Endothelial cell of umbilical vein (primary cell): ENCODE results near the gene XIST. TPM values are rescaled to one million over a fixed set of nuclear protein-coding genes. Genes with fewer than 3 reads are reported as not detected.

ENCODE experiments used
- BruUV-seq: library from RNA; stranded (reverse); fragments of 400-500 nt; replicated peaks from 2 replicates; lab custom pipeline; 2021; lab: Mats Ljungman, UMichigan
- CTCF ChIA-PET: fragments of 300-600, 350-600 bp; sonication (Branson Sonifier 250); formaldehyde crosslinking; loops from one replicate; lab custom pipeline; 2021; ENCODE audit warnings: antibody characterized with exemption, inconsistent platforms; lab: Charles Lee
- POLR2A ChIA-PET: fragments of 300-600, 350-600 bp; sonication (Branson Sonifier 250); formaldehyde crosslinking; loops from one replicate; lab custom pipeline; 2021; ENCODE audit warnings: antibody characterized with exemption, inconsistent platforms; lab: Charles Lee
- DNase-seq: peaks from one replicate; pipeline ENCODE4 v3.0.0-alpha.2; 2011; ENCODE audit warnings: low read depth, low spot score
- FAIRE-seq: peaks from 2 replicates; lab custom pipeline; 2011; peaks lifted over from hg19 to GRCh38; lab: Jason Lieb, UNC
- H2AFZ ChIP-seq: 2 replicates; pipeline ENCODE4 v1.6.0; 2012; ENCODE audit warnings: low read depth, low read length, control low read depth, inconsistent platforms
- H3K27ac ChIP-seq: 2 replicates; pipeline ENCODE4 v1.5.1; 2011; ENCODE audit warnings: low read depth, mild to moderate bottlenecking, control low read depth, low read length, moderate library complexity; ENCODE audit not compliant: insufficient read depth
- H3K27me3 ChIP-seq, 2 experiments: 2 replicates each; pipeline versions ENCODE4 v1.6.0 to v1.6.1; 2011; ENCODE audit warnings: low read length in 2 of 2, mixed read lengths in 1 of 2; ENCODE audit not compliant: control insufficient read depth in 2 of 2, insufficient read depth in 2 of 2
- H3K36me3 ChIP-seq, 2 experiments: 2 replicates in 1 of 2; 3 replicates in 1 of 2; pipeline ENCODE4 v1.5.1; 2011; ENCODE audit warnings: low read length in 2 of 2, mild to moderate bottlenecking in 1 of 2, moderate library complexity in 1 of 2; ENCODE audit not compliant: control insufficient read depth in 2 of 2, insufficient read depth in 2 of 2; ENCODE audit errors: extremely low read depth in 1 of 2
- H3K4me1 ChIP-seq: 3 replicates; pipeline ENCODE4 v1.5.1; 2011; ENCODE audit warnings: mild to moderate bottlenecking, low read length; ENCODE audit not compliant: control insufficient read depth, insufficient read depth; ENCODE audit errors: extremely low read depth
- H3K4me2 ChIP-seq: 2 replicates; pipeline ENCODE4 v1.6.1; 2011; ENCODE audit warnings: low read length, control low read depth, mixed read lengths; ENCODE audit not compliant: insufficient read depth
- H3K4me3 ChIP-seq, 3 experiments: fragments of 200-600 bp in 1 of 3; sonication (generic), shearing (Covaris generic) in 1 of 3; replicated peaks in 1 of 3; 2 replicates each; pipeline ENCODE4 v1.5.1; 2011 to 2016; ENCODE audit warnings: control low read depth in 3 of 3, low read length in 3 of 3, mild to moderate bottlenecking in 2 of 3, inconsistent platforms in 1 of 3, low read depth in 1 of 3, moderate library complexity in 1 of 3; ENCODE audit not compliant: insufficient read depth in 1 of 3
- H3K79me2 ChIP-seq: 2 replicates; pipeline ENCODE4 v1.6.0; 2012; ENCODE audit warnings: low read length, inconsistent platforms; ENCODE audit not compliant: control insufficient read depth, insufficient read depth
- H3K9ac ChIP-seq: replicated peaks from 2 replicates; pipeline ENCODE3; 2011; ENCODE audit warnings: low read length, control low read depth; ENCODE audit not compliant: insufficient read depth; ENCODE audit errors: extremely low read depth
- H3K9me1 ChIP-seq: replicated peaks from 3 replicates; pipeline ENCODE4 v1.6.0; 2011; ENCODE audit warnings: mild to moderate bottlenecking, low read length; ENCODE audit not compliant: control insufficient read depth, insufficient read depth; ENCODE audit errors: extremely low read depth
- H3K9me3 ChIP-seq: replicated peaks from 2 replicates; pipeline ENCODE4 v1.5.1; 2012; ENCODE audit warnings: low read length, inconsistent platforms; ENCODE audit not compliant: control insufficient read depth, insufficient read depth
- H4K20me1 ChIP-seq: replicated peaks from 2 replicates; pipeline ENCODE3; 2011; ENCODE audit warnings: mild to moderate bottlenecking, low read length; ENCODE audit not compliant: control insufficient read depth, insufficient read depth; ENCODE audit errors: extremely low read depth
- CTCF ChIP-seq, 2 donors: IDR thresholded peaks; 1 replicate in 1 of 2; 2 replicates in 1 of 2; pipeline ENCODE4 v1.5.1; 2011; ENCODE audit warnings: low read length in 2 of 2, mild to moderate bottlenecking in 2 of 2, moderate library complexity in 2 of 2, control low read depth in 1 of 2, inconsistent platforms in 1 of 2, low read depth in 1 of 2; ENCODE audit not compliant: insufficient read depth in 1 of 2; ENCODE audit errors: extremely low read depth in 1 of 2
- EZH2 ChIP-seq: IDR thresholded peaks from 2 replicates; pipeline ENCODE4 v1.6.1; 2012; ENCODE audit warnings: borderline replicate concordance, low read depth, mild to moderate bottlenecking, moderate library complexity, low read length, inconsistent platforms; ENCODE audit not compliant: severe bottlenecking
- FOS ChIP-seq: IDR thresholded peaks from 2 replicates; pipeline ENCODE4 v1.6.1; 2011; ENCODE audit warnings: mild to moderate bottlenecking, low read length, moderate library complexity, borderline replicate concordance; ENCODE audit not compliant: insufficient read depth
- GATA2 ChIP-seq: IDR thresholded peaks from 2 replicates; pipeline ENCODE4 v1.7.0; 2011; ENCODE audit warnings: low read depth, mild to moderate bottlenecking, moderate library complexity, mixed read lengths, low read length; ENCODE audit not compliant: insufficient read length, insufficient read depth
- JUN ChIP-seq: IDR thresholded peaks from 2 replicates; pipeline ENCODE4 v1.6.1; 2011; ENCODE audit warnings: borderline replicate concordance, low read depth; ENCODE audit not compliant: insufficient read length, insufficient read depth
- MAX ChIP-seq: IDR thresholded peaks from 2 replicates; pipeline ENCODE4 v1.6.1; 2011; ENCODE audit not compliant: insufficient read depth, insufficient read length
- MYC ChIP-seq: IDR thresholded peaks from one replicate; pipeline ENCODE4 v1.6.1; 2011; ENCODE audit warnings: mild to moderate bottlenecking, low read depth, low read length
- POLR2A ChIP-seq: IDR thresholded peaks from 2 replicates; pipeline ENCODE4 v1.6.1; 2012; ENCODE audit warnings: low read depth, mild to moderate bottlenecking, control low read depth, low read length
- POLR2AphosphoS5 ChIP-seq: IDR thresholded peaks from 2 replicates; pipeline ENCODE4 v1.6.1; 2012; ENCODE audit warnings: low read depth, mild to moderate bottlenecking, control low read depth, low read length, moderate library complexity; ENCODE audit not compliant: insufficient read depth
- dilution Hi-C: fragments of 300-500 bp; cut with MboI; formaldehyde crosslinking; loops from one replicate; pipeline ENCODE4 v1.15.0; 2019; ENCODE audit warnings: low sequenced_read_pairs; ENCODE audit not compliant: extremely low pct_ligation_motif_present
- intact Hi-C: fragments of 100-400 bp; cut with micrococcal nuclease; formaldehyde crosslinking; loops from one replicate; pipeline ENCODE4 v1.10.0; 2022
- polyA plus RNA-seq, 4 experiments: library from polyadenylated mRNA; depleted of rRNA in 3 of 4; stranded (reverse) in 3 of 4; unstranded in 1 of 4; fragments of >200 nt; gene quantifications; 2 replicates each; pipeline versions ENCODE4 v1.2.1 to v1.2.3, GENCODE V29; 2011 to 2012; ENCODE audit warnings: missing spikeins in 1 of 4
- total RNA-seq: library from RNA; stranded (reverse); gene quantifications from 2 replicates; pipeline ENCODE4 v1.2.3, GENCODE V29; 2021

The XIST gene
- total and polyA plus RNA-seq, 2 donors (not counting 3 experiments of a cell fraction or from before 2014, with no cell fraction given), result 0.03 to 0.07 TPM

- no TSS peak for BruUV-seq
- dilution Hi-C loops, result no loop called here
- H3K4me2 ChIP-seq, result no peak overlapping the region
- H3K9me1 ChIP-seq, result no peaks in the 10 kb centered on the region
- no peaks in the 10 kb centered on the region for H3K79me2 ChIP-seq
- no peaks in the 10 kb centered on the region for H3K27me3 ChIP-seq
- no peaks in the 10 kb centered on the region for H3K9me3 ChIP-seq
- no peaks in the 10 kb centered on the region for H3K36me3 ChIP-seq
- H2AFZ ChIP-seq, result no peak overlapping the region
- ChIA-PET CTCF (no interaction called here), POLR2A (no interaction called here)
- DNase-seq (no peak), FAIRE-seq (no peak)
- no peak overlapping the region for H3K27ac ChIP-seq
- H4K20me1 ChIP-seq, result no peaks in the 10 kb centered on the region
- intact Hi-C loops, result no loop called here
- no peak overlapping the region for H3K9ac ChIP-seq
- TF ChIP-seq MYC (no peak), CTCF (IDR thresholded peaks at IDR 0.05; ENCODE audit: extremely low read depth in 1 of 2, insufficient read depth in 1 of 2, low read depth in 1 of 2, low read length in 2 of 2) (no peak), MAX (no peak), POLR2AphosphoS5 (no peak), GATA2 (no peak), JUN (no peak), POLR2A (no peak), EZH2 (no peak), FOS (no peak)
- H3K4me1 ChIP-seq, result no peaks in the 10 kb centered on the region
- H3K4me3 ChIP-seq, result no peak overlapping the region
Measured at GRCh38 chrX:73817393-73818199, 34.9 kb downstream of the XIST start.
